Measurements from ENCODE around the gene NUDT14.

- TF ChIP-seq CTCF (IDR thresholded peaks at IDR 0.05; ENCODE audit: borderline replicate concordance, extremely low read depth, low read length, poor library complexity, severe bottlenecking) (no peak), EZH2 (IDR thresholded peaks at IDR 0.05; ENCODE audit: borderline replicate concordance, low read depth, low read length, severe bottlenecking) (no peak)
Measured at GRCh38 chr14:105215602-105216001, 34.5 kb upstream of the NUDT14 start.
